Left colon (tissue), 2 donors: ENCODE data around the gene PIEZO2. TPM values are rescaled to one million over a fixed set of nuclear protein-coding genes. Genes with fewer than 3 reads are reported as not detected.
"Not testable (repeated sequence)": the region's sequence is repeated elsewhere in the genome, so short reads cannot be mapped to it uniquely, and the experiment has no call there.

Experiments used
- ATAC-seq: fragments of 200-7000 bp; cut with Tn5 transposase; one replicate; pipeline ENCODE4 v1.9.1; 2020; ENCODE audit warnings: mild to moderate bottlenecking, moderate library complexity
- DNase-seq, 2 donors: peaks; one replicate each; pipeline ENCODE4 v3.0.0-alpha.2; 2020
- intact Hi-C, 2 donors: fragments of 100-400 bp; cut with DNase I in 1 of 2; cut with micrococcal nuclease in 1 of 2; formaldehyde crosslinking; loops; one replicate each; pipeline versions ENCODE4 v1.11.2 to v1.14.0; 2022; cut with DNase I, micrococcal nuclease
- total RNA-seq, 2 donors: library from RNA; stranded (reverse); fragmentation: NEBNext Ultra II Directional; extraction: Animal tissue kit (Norgen Biotek cat#: 25700); gene quantifications; one replicate each; pipeline ENCODE4 v1.2.1, GENCODE V29; 2021
- donor health status: DM: no; HTN: no; CAD: no.
- donor health status: DM: yes; HTN: yes; CAD: no.

PIEZO2 gene
- total RNA-seq, 2 donors from 2014 or later = 1.3 to 1.4 TPM

- no peak for ATAC-seq
- intact Hi-C loops = no loop called here
- DNase-seq = no peak
Observed at GRCh38 chr18:10951631-10952544, 197.5 kb downstream of the PIEZO2 start.

- intact Hi-C loops = no loop called here
- no peak for DNase-seq
- ATAC-seq = no peak
Observed at GRCh38 chr18:10950876-10951630, 198.3 kb downstream of the PIEZO2 start.

GRCh38 chr18:10950080-10950875 is 199.1 kb downstream of the PIEZO2 start:
- ATAC-seq (no peak), DNase-seq (no peak)
- intact Hi-C loops = no loop called here

- intact Hi-C loops = no loop called here
- DNase-seq = no peak
- no peak for ATAC-seq
Observed at GRCh38 chr18:10949655-10950054, 199.7 kb downstream of the PIEZO2 start.

- ATAC-seq (no peak), DNase-seq (no peak)
- intact Hi-C loops = no loop called here
Observed at GRCh38 chr18:10948421-10948820, 200.9 kb downstream of the PIEZO2 start.

- ATAC-seq = no peak
Observed at GRCh38 chr18:10946058-10946457, 203.3 kb downstream of the PIEZO2 start.

GRCh38 chr18:10942998-10943397 is 206.4 kb downstream of the PIEZO2 start:
- DNase-seq = no peak
- intact Hi-C loops = no loop called here
- no peak for ATAC-seq

More at GRCh38 chr18:10946058-10946457, 203.3 kb downstream of the PIEZO2 start:
- DNase-seq = no peak
- intact Hi-C loops = no loop called here

- DNase-seq (no peak), ATAC-seq (no peak)
- intact Hi-C loops = no loop called here
Observed at GRCh38 chr18:10939822-10940221, 209.5 kb downstream of the PIEZO2 start.

- ATAC-seq (no peak), DNase-seq (no peak)
- intact Hi-C loops = no loop called here
Observed at GRCh38 chr18:10937743-10938640, 211.4 kb downstream of the PIEZO2 start.

GRCh38 chr18:10936176-10937053 is 213.0 kb downstream of the PIEZO2 start:
- ATAC-seq (no peak), DNase-seq (no peak)
- intact Hi-C loops = no loop called here

GRCh38 chr18:10935588-10935987 is 213.8 kb downstream of the PIEZO2 start:
- no peak for DNase-seq
- intact Hi-C loops = no loop called here

GRCh38 chr18:10933648-10934047 is 215.7 kb downstream of the PIEZO2 start:
- ATAC-seq, DNase-seq, intact Hi-C loops: not testable (repeated sequence)

More at GRCh38 chr18:10935588-10935987, 213.8 kb downstream of the PIEZO2 start:
- ATAC-seq = no peak

- ATAC-seq = no peak
- no peak for DNase-seq
- intact Hi-C loops = no loop called here
Observed at GRCh38 chr18:10930076-10930475, 219.3 kb downstream of the PIEZO2 start.

GRCh38 chr18:10928772-10929373 is 220.5 kb downstream of the PIEZO2 start:
- no peak for ATAC-seq
- intact Hi-C loops = no loop called here
- DNase-seq = no peak

GRCh38 chr18:10928011-10928771 is 221.2 kb downstream of the PIEZO2 start:
- DNase-seq = no peak
- intact Hi-C loops = no loop called here
- no peak for ATAC-seq

GRCh38 chr18:10927286-10927992 is 221.9 kb downstream of the PIEZO2 start:
- intact Hi-C loops = no loop called here
- ATAC-seq (no peak), DNase-seq (no peak)
